Endothelial cell of umbilical vein (primary cell): ENCODE results near the gene HDAC9. TPM values are rescaled to one million over a fixed set of nuclear protein-coding genes. Genes with fewer than 3 reads are reported as not detected.

Experiments
- BruUV-seq: library from RNA; stranded (reverse); fragments of 400-500 nt; replicated peaks from 2 replicates; lab custom pipeline; 2021; lab: Mats Ljungman, UMichigan
- CTCF ChIA-PET: fragments of 300-600, 350-600 bp; sonication (Branson Sonifier 250); formaldehyde crosslinking; loops from one replicate; lab custom pipeline; 2021; ENCODE audit warnings: antibody characterized with exemption, inconsistent platforms; lab: Charles Lee
- POLR2A ChIA-PET: fragments of 300-600, 350-600 bp; sonication (Branson Sonifier 250); formaldehyde crosslinking; loops from one replicate; lab custom pipeline; 2021; ENCODE audit warnings: antibody characterized with exemption, inconsistent platforms; lab: Charles Lee
- DNase-seq: peaks from one replicate; pipeline ENCODE4 v3.0.0-alpha.2; 2011; ENCODE audit warnings: low read depth, low spot score
- FAIRE-seq: peaks from 2 replicates; lab custom pipeline; 2011; peaks lifted over from hg19 to GRCh38; lab: Jason Lieb, UNC
- H2AFZ ChIP-seq: 2 replicates; pipeline ENCODE4 v1.6.0; 2012; ENCODE audit warnings: low read depth, low read length, control low read depth, inconsistent platforms
- H3K27ac ChIP-seq: 2 replicates; pipeline ENCODE4 v1.5.1; 2011; ENCODE audit warnings: low read depth, mild to moderate bottlenecking, control low read depth, low read length, moderate library complexity; ENCODE audit not compliant: insufficient read depth
- H3K27me3 ChIP-seq, 2 experiments: 2 replicates each; pipeline versions ENCODE4 v1.6.0 to v1.6.1; 2011; ENCODE audit warnings: low read length in 2 of 2, mixed read lengths in 1 of 2; ENCODE audit not compliant: control insufficient read depth in 2 of 2, insufficient read depth in 2 of 2
- H3K36me3 ChIP-seq, 2 experiments: 2 replicates in 1 of 2; 3 replicates in 1 of 2; pipeline ENCODE4 v1.5.1; 2011; ENCODE audit warnings: low read length in 2 of 2, mild to moderate bottlenecking in 1 of 2, moderate library complexity in 1 of 2; ENCODE audit not compliant: control insufficient read depth in 2 of 2, insufficient read depth in 2 of 2; ENCODE audit errors: extremely low read depth in 1 of 2
- H3K4me1 ChIP-seq: 3 replicates; pipeline ENCODE4 v1.5.1; 2011; ENCODE audit warnings: mild to moderate bottlenecking, low read length; ENCODE audit not compliant: control insufficient read depth, insufficient read depth; ENCODE audit errors: extremely low read depth
- H3K4me2 ChIP-seq: 2 replicates; pipeline ENCODE4 v1.6.1; 2011; ENCODE audit warnings: low read length, control low read depth, mixed read lengths; ENCODE audit not compliant: insufficient read depth
- H3K4me3 ChIP-seq, 3 experiments: fragments of 200-600 bp in 1 of 3; sonication (generic), shearing (Covaris generic) in 1 of 3; replicated peaks in 1 of 3; 2 replicates each; pipeline ENCODE4 v1.5.1; 2011 to 2016; ENCODE audit warnings: control low read depth in 3 of 3, low read length in 3 of 3, mild to moderate bottlenecking in 2 of 3, inconsistent platforms in 1 of 3, low read depth in 1 of 3, moderate library complexity in 1 of 3; ENCODE audit not compliant: insufficient read depth in 1 of 3
- H3K79me2 ChIP-seq: 2 replicates; pipeline ENCODE4 v1.6.0; 2012; ENCODE audit warnings: low read length, inconsistent platforms; ENCODE audit not compliant: control insufficient read depth, insufficient read depth
- H3K9ac ChIP-seq: replicated peaks from 2 replicates; pipeline ENCODE3; 2011; ENCODE audit warnings: low read length, control low read depth; ENCODE audit not compliant: insufficient read depth; ENCODE audit errors: extremely low read depth
- H3K9me1 ChIP-seq: replicated peaks from 3 replicates; pipeline ENCODE4 v1.6.0; 2011; ENCODE audit warnings: mild to moderate bottlenecking, low read length; ENCODE audit not compliant: control insufficient read depth, insufficient read depth; ENCODE audit errors: extremely low read depth
- H3K9me3 ChIP-seq: replicated peaks from 2 replicates; pipeline ENCODE4 v1.5.1; 2012; ENCODE audit warnings: low read length, inconsistent platforms; ENCODE audit not compliant: control insufficient read depth, insufficient read depth
- H4K20me1 ChIP-seq: replicated peaks from 2 replicates; pipeline ENCODE3; 2011; ENCODE audit warnings: mild to moderate bottlenecking, low read length; ENCODE audit not compliant: control insufficient read depth, insufficient read depth; ENCODE audit errors: extremely low read depth
- CTCF ChIP-seq, 2 donors: IDR thresholded peaks; 1 replicate in 1 of 2; 2 replicates in 1 of 2; pipeline ENCODE4 v1.5.1; 2011; ENCODE audit warnings: low read length in 2 of 2, mild to moderate bottlenecking in 2 of 2, moderate library complexity in 2 of 2, control low read depth in 1 of 2, inconsistent platforms in 1 of 2, low read depth in 1 of 2; ENCODE audit not compliant: insufficient read depth in 1 of 2; ENCODE audit errors: extremely low read depth in 1 of 2
- EZH2 ChIP-seq: IDR thresholded peaks from 2 replicates; pipeline ENCODE4 v1.6.1; 2012; ENCODE audit warnings: borderline replicate concordance, low read depth, mild to moderate bottlenecking, moderate library complexity, low read length, inconsistent platforms; ENCODE audit not compliant: severe bottlenecking
- FOS ChIP-seq: IDR thresholded peaks from 2 replicates; pipeline ENCODE4 v1.6.1; 2011; ENCODE audit warnings: mild to moderate bottlenecking, low read length, moderate library complexity, borderline replicate concordance; ENCODE audit not compliant: insufficient read depth
- GATA2 ChIP-seq: IDR thresholded peaks from 2 replicates; pipeline ENCODE4 v1.7.0; 2011; ENCODE audit warnings: low read depth, mild to moderate bottlenecking, moderate library complexity, mixed read lengths, low read length; ENCODE audit not compliant: insufficient read length, insufficient read depth
- JUN ChIP-seq: IDR thresholded peaks from 2 replicates; pipeline ENCODE4 v1.6.1; 2011; ENCODE audit warnings: borderline replicate concordance, low read depth; ENCODE audit not compliant: insufficient read length, insufficient read depth
- MYC ChIP-seq: IDR thresholded peaks from one replicate; pipeline ENCODE4 v1.6.1; 2011; ENCODE audit warnings: mild to moderate bottlenecking, low read depth, low read length
- POLR2A ChIP-seq: IDR thresholded peaks from 2 replicates; pipeline ENCODE4 v1.6.1; 2012; ENCODE audit warnings: low read depth, mild to moderate bottlenecking, control low read depth, low read length
- POLR2AphosphoS5 ChIP-seq: IDR thresholded peaks from 2 replicates; pipeline ENCODE4 v1.6.1; 2012; ENCODE audit warnings: low read depth, mild to moderate bottlenecking, control low read depth, low read length, moderate library complexity; ENCODE audit not compliant: insufficient read depth
- dilution Hi-C: fragments of 300-500 bp; cut with MboI; formaldehyde crosslinking; loops from one replicate; pipeline ENCODE4 v1.15.0; 2019; ENCODE audit warnings: low sequenced_read_pairs; ENCODE audit not compliant: extremely low pct_ligation_motif_present
- intact Hi-C: fragments of 100-400 bp; cut with micrococcal nuclease; formaldehyde crosslinking; loops from one replicate; pipeline ENCODE4 v1.10.0; 2022
- polyA plus RNA-seq, 4 experiments: library from polyadenylated mRNA; depleted of rRNA in 3 of 4; stranded (reverse) in 3 of 4; unstranded in 1 of 4; fragments of >200 nt; gene quantifications; 2 replicates each; pipeline versions ENCODE4 v1.2.1 to v1.2.3, GENCODE V29; 2011 to 2012; ENCODE audit warnings: missing spikeins in 1 of 4
- total RNA-seq: library from RNA; stranded (reverse); gene quantifications from 2 replicates; pipeline ENCODE4 v1.2.3, GENCODE V29; 2021
- TF ChIP-seq, protein P1 (sequence below): IDR thresholded peaks from 2 replicates; pipeline ENCODE4 v1.6.1; 2011; ENCODE audit not compliant: insufficient read depth, insufficient read length

Gene HDAC9
- total and polyA plus RNA-seq, 2 donors (not counting 3 experiments of a cell fraction or from before 2014, with no cell fraction given): 1.8 to 11.6 TPM

DNA sequence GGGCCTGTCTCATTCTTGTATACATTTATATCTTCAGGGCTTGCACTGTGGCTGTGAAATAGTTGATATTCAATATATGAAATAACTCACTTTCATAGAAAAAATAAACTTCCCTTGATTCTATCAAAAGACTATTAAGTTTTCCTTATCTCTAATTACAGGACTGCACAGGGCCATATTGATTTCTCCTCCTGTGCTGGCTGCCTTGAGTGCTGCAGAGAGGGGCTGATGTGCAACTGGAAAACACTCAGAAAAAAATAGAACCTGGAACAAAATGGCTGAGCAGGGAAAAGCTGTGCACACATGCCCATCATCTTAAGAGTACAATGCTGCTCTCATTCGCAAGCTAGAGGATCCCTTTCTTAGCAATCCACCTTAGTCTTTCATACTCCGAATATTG lies 5.9 kb upstream of the HDAC9 start:
- intact Hi-C loops: no loop called here
- CTCF ChIA-PET: interaction anchor here (3.7 kb wide), 1 partner anchor 8 kb away, joined by 12 read pairs; the partner anchor contains the start of gene HDAC9

More for the DNA sequence above, 5.9 kb upstream of the HDAC9 start:
- Histone ChIP-seq H3K9ac (no peak overlapping the region), H3K9me1 (no peaks in the 10 kb centered on the region), H3K79me2 (no peaks in the 10 kb centered on the region), H3K9me3 (no peaks in the 10 kb centered on the region), H2AFZ (no peak overlapping the region), H3K4me3 (no peak overlapping the region), H3K36me3 (no peaks in the 10 kb centered on the region), H3K27ac (no peak overlapping the region), H3K4me1 (no peaks in the 10 kb centered on the region), H3K27me3 (no peaks in the 10 kb centered on the region), H4K20me1 (no peaks in the 10 kb centered on the region), H3K4me2 (no peak overlapping the region)
- TF ChIP-seq, protein P1, sequence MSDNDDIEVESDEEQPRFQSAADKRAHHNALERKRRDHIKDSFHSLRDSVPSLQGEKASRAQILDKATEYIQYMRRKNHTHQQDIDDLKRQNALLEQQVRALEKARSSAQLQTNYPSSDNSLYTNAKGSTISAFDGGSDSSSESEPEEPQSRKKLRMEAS: no peak
- TF ChIP-seq POLR2AphosphoS5 (no peak), CTCF (IDR thresholded peaks at IDR 0.05; ENCODE audit: extremely low read depth in 1 of 2, insufficient read depth in 1 of 2, low read depth in 1 of 2, low read length in 2 of 2) (no peak), MYC (no peak), EZH2 (no peak), GATA2 (no peak), POLR2A (no peak), JUN (no peak), FOS (no peak)
- dilution Hi-C loops: no loop called here
- DNase-seq: no peak
- POLR2A ChIA-PET: no interaction called here
- FAIRE-seq: no peak
- BruUV-seq: no TSS peak
